ENCODE measurements around the gene SFRP5. TPM values are rescaled to one million over a fixed set of nuclear protein-coding genes. Genes with fewer than 3 reads are reported as not detected.
A peak's percentile ranks its signal among the peaks of the same experiment; 100 is the strongest.

The SFRP5 gene, protein sequence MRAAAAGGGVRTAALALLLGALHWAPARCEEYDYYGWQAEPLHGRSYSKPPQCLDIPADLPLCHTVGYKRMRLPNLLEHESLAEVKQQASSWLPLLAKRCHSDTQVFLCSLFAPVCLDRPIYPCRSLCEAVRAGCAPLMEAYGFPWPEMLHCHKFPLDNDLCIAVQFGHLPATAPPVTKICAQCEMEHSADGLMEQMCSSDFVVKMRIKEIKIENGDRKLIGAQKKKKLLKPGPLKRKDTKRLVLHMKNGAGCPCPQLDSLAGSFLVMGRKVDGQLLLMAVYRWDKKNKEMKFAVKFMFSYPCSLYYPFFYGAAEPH
- total RNA-seq (2013; cell fraction: nucleolus; rRNA removed): not detected in 2 replicates
- not detected in 2 replicates for total RNA-seq (2014; rRNA removed)
- not detected in 2 replicates for total RNA-seq (2014; rRNA removed; fragmentation: Illumina TruSeq; extraction: Trizol)
- total RNA-seq (2021): 0.11 TPM in 1 of 2 replicates, not detected in the other
- not detected for polyA plus RNA-seq (2011; ENCODE audit: low read depth)
- polyA plus RNA-seq (2011; rRNA removed): not detected in 2 replicates
- not detected in 2 replicates for polyA plus RNA-seq (2011; cell fraction: cytosol; rRNA removed)
- not detected in 2 replicates for polyA plus RNA-seq (2011; cell fraction: nucleus; rRNA removed)
- polyA plus RNA-seq (2012): not detected in 2 replicates
- not detected in 2 replicates for polyA plus RNA-seq (2014; fragmentation: Illumina TruSeq; extraction: Trizol)
- polyA plus RNA-seq (2014; fragmentation: Nextera tagmentation; extraction: Ambion mirVana): not detected
- polyA plus RNA-seq (2014; rRNA removed): not detected in 2 replicates
- polyA plus RNA-seq (2016; fragmentation: Nextera tagmentation; extraction: Ambion mirVana): not detected
- not detected in 2 replicates for polyA minus RNA-seq (2011; rRNA and poly(A)+ RNA removed)
- not detected in 2 replicates for polyA minus RNA-seq (2011; cell fraction: cytosol; rRNA and poly(A)+ RNA removed)
- not detected in 2 replicates for polyA minus RNA-seq (2011; cell fraction: nucleus; rRNA and poly(A)+ RNA removed)
- not detected for Bru-seq, nascent RNA
- BruChase-seq, experiment 1, labeled RNA remaining after a 6-hour chase: not detected
- not detected for BruChase-seq, experiment 2, labeled RNA remaining after a 2-hour chase
- long read RNA-seq, experiment 1: 0 reads
- long read RNA-seq, experiment 2: 0 reads

GRCh38 chr10:97771913-97772823 is at the start of gene SFRP5:
Gene SFRP5, minus strand, starts transcription at chr10:97771999. Its CDS starts 166 bp downstream, at chr10:97771833.
- Histone ChIP-seq H4K20me1 (ENCODE audit: control insufficient read depth, insufficient read depth) (no peaks in the 10 kb centered on the region; the same call in 1 of the 2 replicates), H3K4me1 (ENCODE audit: control insufficient read depth, insufficient read depth, low read length) (no peaks in the 10 kb centered on the region), H3K36me3 (ENCODE audit: control insufficient read depth in 2 of 2, insufficient read depth in 2 of 2, low read length in 1 of 2) (no peaks in the 10 kb centered on the region), H2AFZ (ENCODE audit: control insufficient read depth, low read depth, low read length) (no peak within 1 kb of the TSS), H3K9me3 (replicated peaks; ENCODE audit: control insufficient read depth, insufficient read depth, low read length) (no peaks in the 10 kb centered on the region), H3K9ac (ENCODE audit: control insufficient read depth, insufficient read depth, low read length) (no peak within 1 kb of the TSS), H3K79me2 (ENCODE audit: control insufficient read depth, insufficient read depth, low read length) (no peaks in the 10 kb centered on the region), H3K27ac (ENCODE audit: control insufficient read depth, insufficient read depth) (no peak within 1 kb of the TSS), H3K4me3 (no peak within 1 kb of the TSS), H3K27me3 (replicated peaks in 1 of 2; ENCODE audit: control insufficient read depth in 2 of 2, insufficient read depth in 2 of 2, low read length in 1 of 2) (peaks cover 7 to 9% of the 10 kb centered on the region in 2 experiments; a peak in 3 of 4 replicates), H3K4me2 (ENCODE audit: control insufficient read depth, insufficient read depth) (0 out of 2 replicates have a peak within 1 kb of the TSS, but pooled peaks have one; percentile 17)
- ChIA-PET SMC1A (ENCODE audit: uncharacterized antibody, unreplicated experiment) (interaction anchor here (0.7 kb wide), 1 partner anchor 12 kb away, joined by 3 read pairs; no protein-coding TSS in a partner anchor), CTCF (no interaction called here), POLR2A (no interaction called here), RAD21 (ENCODE audit: unreplicated experiment) (no interaction called here)
- FAIRE-seq (no peak), DNase-seq (ENCODE audit: low read depth, low spot score) (no peak), ATAC-seq (no peak)
- in situ Hi-C loops (cut with MboI) (no loop called here), intact Hi-C loops (cut with micrococcal nuclease; ENCODE audit: unreplicated experiment) (no loop called here)
- no TSS peak for BruUV-seq (replicated peaks)
- 26% methylated on average over 30 of the region's 44 CpGs for WGBS (ENCODE audit: insufficient coverage, insufficient replicate concordance, low lambda C conversion rate, missing lambda C conversion rate)
- no peak for TF ChIP-seq RB1 (IDR thresholded peaks at IDR 0.05; ENCODE audit: borderline replicate concordance)
- TF ChIP-seq SUPT20H (IDR thresholded peaks at IDR 0.05; ENCODE audit: borderline replicate concordance, control insufficient read depth, low read depth, low read length): no peak
